Activated B cell treated with CpG ODN at 0.5 μM for 24 hours (primary cell): ENCODE data around the gene TMEM184B. TPM values are rescaled to one million over a fixed set of nuclear protein-coding genes. Genes with fewer than 3 reads are reported as not detected.

Source experiments
- ATAC-seq: fragments of 200-7000 bp; cut with Tn5 transposase; one replicate; pipeline ENCODE4 v1.10.0; 2021; ENCODE audit warnings: low read depth, mild to moderate bottlenecking, moderate library complexity
- CTCF ChIA-PET: fragments of 350-600 bp; sonication (Branson Sonifier 250); formaldehyde crosslinking; loops from one replicate; lab custom pipeline; 2021; ENCODE audit warnings: antibody characterized with exemption; lab: Charles Lee
- POLR2A ChIA-PET: fragments of 350-600 bp; sonication (Branson Sonifier 250); formaldehyde crosslinking; loops from one replicate; lab custom pipeline; 2021; ENCODE audit warnings: antibody characterized with exemption; lab: Charles Lee
- DNase-seq: peaks from one replicate; pipeline ENCODE4 v3.0.0; 2022
- H3K27ac Mint-ChIP-seq: one replicate; pipeline ENCODE4 v1.8.0; 2020; ENCODE audit warnings: mixed read lengths
- H3K27me3 Mint-ChIP-seq: one replicate; pipeline ENCODE4 v1.8.0; 2021; ENCODE audit warnings: mixed read lengths
- H3K36me3 Mint-ChIP-seq: one replicate; pipeline ENCODE4 v1.8.0; 2021; ENCODE audit warnings: low read depth, mixed read lengths
- H3K4me1 Mint-ChIP-seq: one replicate; pipeline ENCODE4 v1.8.0; 2021; ENCODE audit warnings: mixed read lengths
- H3K4me3 Mint-ChIP-seq: one replicate; pipeline ENCODE4 v1.8.0; 2020; ENCODE audit warnings: mild to moderate bottlenecking, mixed read lengths
- H3K9me3 Mint-ChIP-seq: one replicate; pipeline ENCODE4 v1.8.0; 2020; ENCODE audit warnings: mixed read lengths
- intact Hi-C: fragments of 100-400 bp; cut with micrococcal nuclease; formaldehyde crosslinking; loops from one replicate; pipeline ENCODE4 v1.15.1; 2024
- total RNA-seq: library from RNA; stranded (reverse); gene quantifications from 2 replicates; pipeline ENCODE4 v1.2.3, GENCODE V29; 2022
- TF ChIP-seq, protein P1 (sequence below): fragments of 200-600 bp; IDR thresholded peaks from one replicate; pipeline ENCODE4 v1.8.0; 2022; ENCODE audit warnings: antibody characterized with exemption, mild to moderate bottlenecking

TMEM184B gene
- total RNA-seq, 1 donor from 2014 or later: 24.0 TPM

DNA sequence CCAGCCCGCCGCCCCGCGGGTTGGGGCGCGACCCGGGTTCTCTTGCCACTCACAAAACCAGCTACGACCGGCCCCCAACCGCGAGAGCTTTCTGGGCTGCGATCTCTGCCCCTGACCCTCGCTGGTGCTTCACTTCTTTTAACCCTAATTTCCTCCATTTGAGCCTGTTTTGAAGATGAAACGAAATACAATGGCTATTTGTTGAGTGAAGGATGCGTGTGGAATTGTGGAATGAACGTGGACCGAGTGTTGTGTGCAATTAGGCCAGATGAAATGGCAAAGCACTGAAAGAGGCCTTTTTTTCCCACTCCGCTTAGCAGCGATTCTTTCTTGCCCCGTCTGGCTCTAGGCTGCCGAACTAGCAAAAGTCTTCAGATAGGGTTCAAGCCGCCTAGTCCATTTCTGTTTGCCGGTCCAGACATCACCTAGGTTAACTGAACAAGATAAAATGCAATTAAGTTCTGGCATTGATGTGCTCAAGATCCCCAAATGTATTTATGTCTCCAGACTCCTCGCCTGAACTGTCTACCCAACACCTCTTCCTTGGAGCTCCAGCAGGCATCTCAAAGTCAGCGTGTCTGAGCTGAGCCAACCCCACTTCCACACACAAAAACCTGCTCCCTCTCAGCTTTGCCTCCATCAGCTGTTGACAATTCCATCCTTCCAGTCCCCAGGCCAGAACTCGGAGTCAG, 471 bp upstream of the TMEM184B start:
- ChIA-PET CTCF (interaction anchor here (1.8 kb wide), 1 partner anchor 11 kb away, joined by 7 read pairs; no protein-coding TSS in a partner anchor), POLR2A (interaction anchor here (0.9 to 3.7 kb wide), 4 partner anchors 13 to 32 kb away, joined by 3 to 15 read pairs (median 4); no protein-coding TSS in a partner anchor)
- no peaks in the 10 kb centered on the region for H3K27me3 Mint-ChIP-seq
- H3K4me3 Mint-ChIP-seq: peak overlapping the region; percentile 93
- peaks cover 5% of the 10 kb centered on the region for H3K36me3 Mint-ChIP-seq
- no peak for DNase-seq
- no peaks in the 10 kb centered on the region for H3K9me3 Mint-ChIP-seq
- no peak for ATAC-seq
- H3K4me1 Mint-ChIP-seq: peaks cover 38% of the 10 kb centered on the region
- TF ChIP-seq, protein P1, sequence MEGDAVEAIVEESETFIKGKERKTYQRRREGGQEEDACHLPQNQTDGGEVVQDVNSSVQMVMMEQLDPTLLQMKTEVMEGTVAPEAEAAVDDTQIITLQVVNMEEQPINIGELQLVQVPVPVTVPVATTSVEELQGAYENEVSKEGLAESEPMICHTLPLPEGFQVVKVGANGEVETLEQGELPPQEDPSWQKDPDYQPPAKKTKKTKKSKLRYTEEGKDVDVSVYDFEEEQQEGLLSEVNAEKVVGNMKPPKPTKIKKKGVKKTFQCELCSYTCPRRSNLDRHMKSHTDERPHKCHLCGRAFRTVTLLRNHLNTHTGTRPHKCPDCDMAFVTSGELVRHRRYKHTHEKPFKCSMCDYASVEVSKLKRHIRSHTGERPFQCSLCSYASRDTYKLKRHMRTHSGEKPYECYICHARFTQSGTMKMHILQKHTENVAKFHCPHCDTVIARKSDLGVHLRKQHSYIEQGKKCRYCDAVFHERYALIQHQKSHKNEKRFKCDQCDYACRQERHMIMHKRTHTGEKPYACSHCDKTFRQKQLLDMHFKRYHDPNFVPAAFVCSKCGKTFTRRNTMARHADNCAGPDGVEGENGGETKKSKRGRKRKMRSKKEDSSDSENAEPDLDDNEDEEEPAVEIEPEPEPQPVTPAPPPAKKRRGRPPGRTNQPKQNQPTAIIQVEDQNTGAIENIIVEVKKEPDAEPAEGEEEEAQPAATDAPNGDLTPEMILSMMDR: no peak
- peak overlapping the region; percentile 93 for H3K27ac Mint-ChIP-seq
- intact Hi-C loops: loop anchor here (1.0 to 5.0 kb wide), 5 partner anchors 13 to 216 kb away; partner anchors contain the start of genes CSNK1E, PICK1 and PLA2G6

DNA sequence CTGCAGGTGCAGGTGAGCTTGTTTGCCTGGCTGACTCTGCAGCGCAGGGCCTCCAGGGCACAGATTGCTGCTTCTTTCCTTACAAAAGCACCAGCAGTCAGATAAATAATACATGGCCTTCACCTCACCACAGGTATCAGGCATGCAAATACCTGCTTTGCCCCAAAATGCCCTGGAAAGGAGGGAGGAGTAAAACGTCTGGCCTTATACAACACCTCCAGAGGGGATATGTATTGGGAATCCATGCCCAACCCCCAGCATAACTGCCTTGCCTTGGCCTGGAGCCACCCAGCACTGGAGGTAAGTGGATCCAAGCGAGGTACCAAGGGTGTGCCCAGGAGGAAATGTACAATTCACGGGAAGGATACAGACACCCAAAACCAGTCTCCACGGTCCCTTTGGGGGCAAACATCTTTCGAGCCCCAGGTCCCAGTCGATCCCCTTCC, 860 bp downstream of the TMEM184B start:
- Mint-ChIP-seq H3K36me3 (peaks cover 5% of the 10 kb centered on the region), H3K9me3 (no peaks in the 10 kb centered on the region), H3K4me1 (peaks cover 43% of the 10 kb centered on the region), H3K27me3 (no peaks in the 10 kb centered on the region), H3K4me3 (peak overlapping the region; percentile 86), H3K27ac (peak overlapping the region; percentile 54)
- CTCF ChIA-PET: interaction anchor here (0.7 kb wide), 1 partner anchor 12 kb away, joined by 3 read pairs; no protein-coding TSS in a partner anchor
- intact Hi-C loops: loop anchor here (2.0 to 5.0 kb wide), 2 partner anchors 91 to 125 kb away; partner anchors contain the start of gene PLA2G6
- peak; percentile 5 for ATAC-seq
- POLR2A ChIA-PET: interaction anchor here (0.5 to 3.7 kb wide), 5 partner anchors 12 to 76 kb away, joined by 3 to 15 read pairs (median 4); no protein-coding TSS in a partner anchor
- no peak for DNase-seq
- TF ChIP-seq, protein P1: no peak

DNA sequence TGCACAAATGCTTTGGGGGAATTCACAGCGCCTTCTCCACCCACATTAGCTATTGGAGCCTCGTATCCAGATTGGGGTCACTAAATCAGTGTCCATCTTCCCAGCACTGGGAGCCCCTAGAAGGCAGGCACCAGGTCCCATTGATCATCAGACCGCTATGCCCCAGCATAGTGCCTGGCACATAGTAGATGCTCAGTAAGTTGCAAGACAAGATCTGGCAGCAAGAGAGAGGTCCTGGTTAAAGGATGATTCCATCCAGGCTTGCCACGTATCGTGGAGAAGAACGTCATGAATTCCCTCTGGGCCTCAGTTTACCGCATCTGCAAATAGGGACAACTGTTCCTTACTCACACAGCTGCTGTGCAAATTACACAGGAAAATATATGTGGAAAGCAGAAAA, 1.7 kb downstream of the TMEM184B start:
- TF ChIP-seq, protein P1: no peak
- Mint-ChIP-seq H3K27ac (no peak overlapping the region), H3K4me1 (peaks cover 49% of the 10 kb centered on the region), H3K9me3 (no peaks in the 10 kb centered on the region), H3K27me3 (no peaks in the 10 kb centered on the region), H3K4me3 (peak overlapping the region; percentile 29), H3K36me3 (peaks cover 5% of the 10 kb centered on the region)
- POLR2A ChIA-PET: interaction anchor here (3.7 kb wide), 1 partner anchor 11 kb away, joined by 15 read pairs; no protein-coding TSS in a partner anchor
- ATAC-seq (no peak), DNase-seq (no peak)
- CTCF ChIA-PET: interaction anchor here (0.7 kb wide), 1 partner anchor 11 kb away, joined by 3 read pairs; no protein-coding TSS in a partner anchor
- intact Hi-C loops: loop anchor here (5.0 kb wide), 1 partner anchor 126 kb away; no protein-coding TSS in a partner anchor

DNA sequence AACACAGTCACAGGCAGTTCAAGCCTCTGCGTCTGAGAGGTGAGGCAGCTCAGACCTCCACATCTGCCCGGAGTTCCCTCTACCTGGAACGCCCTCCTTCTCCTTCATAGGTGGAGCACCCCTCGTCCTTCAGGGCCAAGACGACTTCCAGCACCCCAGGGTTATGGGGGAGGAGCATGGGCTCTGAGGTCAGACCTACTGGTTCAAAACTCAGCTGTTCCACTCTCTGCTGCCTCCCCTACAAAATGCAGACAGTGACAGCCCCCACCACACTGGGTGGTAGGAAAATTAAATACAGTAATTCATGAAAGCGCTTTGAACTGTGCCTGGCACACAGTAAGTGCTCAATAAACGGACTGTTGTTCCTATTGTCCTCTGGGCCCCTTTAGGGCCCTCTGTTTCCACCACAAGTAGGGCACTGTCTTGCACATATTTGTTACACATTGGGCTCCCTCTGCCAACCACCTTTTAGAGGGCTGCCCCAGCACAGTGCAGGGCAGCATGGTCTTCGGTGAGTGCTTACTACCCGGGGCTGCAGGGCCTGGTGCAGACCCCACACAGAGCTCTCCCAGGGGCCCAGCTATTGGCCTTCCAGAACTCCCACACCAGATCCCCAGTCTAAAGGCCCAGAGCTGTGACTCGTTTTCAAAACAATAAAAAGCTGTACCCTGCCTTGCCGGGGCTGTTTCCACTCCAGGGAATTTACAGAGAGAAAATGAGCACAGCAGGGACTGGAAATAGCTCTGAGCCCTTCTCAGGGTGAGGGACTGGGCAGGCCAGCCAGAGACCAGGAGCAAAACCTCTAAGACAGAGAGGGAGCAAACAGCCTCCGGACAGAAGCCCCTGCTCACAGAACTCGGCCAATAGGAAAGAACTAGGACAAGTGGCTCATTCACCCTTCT, 2.5 kb downstream of the TMEM184B start:
- ATAC-seq (no peak), DNase-seq (no peak)
- intact Hi-C loops: loop anchor here (5.0 kb wide), 1 partner anchor 127 kb away; no protein-coding TSS in a partner anchor
- POLR2A ChIA-PET: interaction anchor here (3.7 kb wide), 1 partner anchor 10 kb away, joined by 15 read pairs; no protein-coding TSS in a partner anchor
- H3K36me3 Mint-ChIP-seq: peaks cover 5% of the 10 kb centered on the region
- CTCF ChIA-PET: no interaction called here
- H3K9me3 Mint-ChIP-seq: no peaks in the 10 kb centered on the region
- TF ChIP-seq, protein P1: no peak
- H3K4me1 Mint-ChIP-seq: peaks cover 45% of the 10 kb centered on the region
- H3K27ac Mint-ChIP-seq: peak overlapping the region; percentile 11
- H3K4me3 Mint-ChIP-seq: peak overlapping the region; percentile 44
- no peaks in the 10 kb centered on the region for H3K27me3 Mint-ChIP-seq
